Ecto neural progenitor cell (in vitro differentiated cells): ENCODE results near the gene KCNQ2.

Source experiments
- DNase-seq: peaks from one replicate; pipeline ENCODE4 v3.0.0-alpha.2; 2018; ENCODE audit warnings: low spot score

The KCNQ2 gene

GRCh38 chr20:63369024-63369530 lies 103.4 kb downstream of the KCNQ2 start:
- no peak for DNase-seq

- no peak for DNase-seq
These were observed 104.3 kb downstream of the KCNQ2 start for GRCh38 chr20:63368151-63368550.

GRCh38 chr20:63367446-63368055 lies 104.9 kb downstream of the KCNQ2 start:
- DNase-seq, result no peak

GRCh38 chr20:63366390-63367365 lies 105.8 kb downstream of the KCNQ2 start:
- DNase-seq, result no peak

GRCh38 chr20:63365601-63366389 lies 106.7 kb downstream of the KCNQ2 start:
- no peak for DNase-seq

GRCh38 chr20:63364801-63365585 lies 107.5 kb downstream of the KCNQ2 start:
- DNase-seq, result no peak

- DNase-seq, result no peak
These were observed 108.4 kb downstream of the KCNQ2 start for GRCh38 chr20:63363981-63364561.

GRCh38 chr20:63363013-63363957 lies 109.2 kb downstream of the KCNQ2 start:
- DNase-seq, result no peak

- DNase-seq, result no peak
These were observed 109.9 kb downstream of the KCNQ2 start for GRCh38 chr20:63362436-63363009.

GRCh38 chr20:63361519-63362435 lies 110.7 kb downstream of the KCNQ2 start:
- no peak for DNase-seq

- DNase-seq, result no peak
These were observed 111.5 kb downstream of the KCNQ2 start, which contains the start of gene CHRNA4 for GRCh38 chr20:63360850-63361518. CHRNA4 (minus strand) TSS chr20:63361349; CDS start chr20:63361165, 184 bp downstream.

- DNase-seq, result no peak
These were observed 112.3 kb downstream of the KCNQ2 start for GRCh38 chr20:63359937-63360849.

- no peak for DNase-seq
These were observed 113.1 kb downstream of the KCNQ2 start for GRCh38 chr20:63359164-63359934.

- DNase-seq, result no peak
These were observed 114.2 kb downstream of the KCNQ2 start for GRCh38 chr20:63357921-63358905.
